Activated CD8-positive, alpha-beta T cell treated with anti-CD3 and anti-CD28 coated beads, Interleukin-2, amount 10 ng/mL, durations not matched to agents 7 days and 5 days (primary cell): ENCODE data around the gene SLC25A1. TPM values are rescaled to one million over a fixed set of nuclear protein-coding genes. Genes with fewer than 3 reads are reported as not detected.

Source experiments
- ATAC-seq: fragments of 150-1000 bp; cut with Tn5 transposase; one replicate; pipeline ENCODE4 v1.10.0; 2021; ENCODE audit warnings: moderate library complexity
- CTCF ChIA-PET: fragments of 350-600 bp; sonication (Branson Sonifier 250); formaldehyde crosslinking; loops from one replicate; lab custom pipeline; 2021; ENCODE audit warnings: antibody characterized with exemption; lab: Charles Lee
- POLR2A ChIA-PET: fragments of 350-600 bp; sonication (Branson Sonifier 250); formaldehyde crosslinking; loops from one replicate; lab custom pipeline; 2021; ENCODE audit warnings: antibody characterized with exemption; lab: Charles Lee
- DNase-seq: peaks from one replicate; pipeline ENCODE4 v3.0.0-alpha.2; 2020
- H3K27ac Mint-ChIP-seq: one replicate; pipeline ENCODE4 v1.8.0; 2021; ENCODE audit warnings: mild to moderate bottlenecking, mixed read lengths
- H3K27me3 Mint-ChIP-seq: one replicate; pipeline ENCODE4 v1.8.0; 2021; ENCODE audit warnings: low read depth, mixed read lengths
- H3K36me3 Mint-ChIP-seq: one replicate; pipeline ENCODE4 v1.8.0; 2021; ENCODE audit warnings: low read depth, mixed read lengths
- H3K4me1 Mint-ChIP-seq: one replicate; pipeline ENCODE4 v1.8.0; 2021; ENCODE audit warnings: low read depth, mixed read lengths
- H3K4me3 Mint-ChIP-seq: one replicate; pipeline ENCODE4 v1.8.0; 2021; ENCODE audit warnings: mild to moderate bottlenecking, mixed read lengths
- H3K9me3 Mint-ChIP-seq: one replicate; pipeline ENCODE4 v1.8.0; 2022; ENCODE audit warnings: mixed read lengths; ENCODE audit not compliant: insufficient read depth
- total RNA-seq, 2 experiments: library from RNA; stranded (reverse); gene quantifications; one replicate each; pipeline ENCODE4 v1.2.3, GENCODE V29; 2021

SLC25A1 gene
- 10 to 100 TPM; 69.1 to 73.0 TPM for total RNA-seq

DNA sequence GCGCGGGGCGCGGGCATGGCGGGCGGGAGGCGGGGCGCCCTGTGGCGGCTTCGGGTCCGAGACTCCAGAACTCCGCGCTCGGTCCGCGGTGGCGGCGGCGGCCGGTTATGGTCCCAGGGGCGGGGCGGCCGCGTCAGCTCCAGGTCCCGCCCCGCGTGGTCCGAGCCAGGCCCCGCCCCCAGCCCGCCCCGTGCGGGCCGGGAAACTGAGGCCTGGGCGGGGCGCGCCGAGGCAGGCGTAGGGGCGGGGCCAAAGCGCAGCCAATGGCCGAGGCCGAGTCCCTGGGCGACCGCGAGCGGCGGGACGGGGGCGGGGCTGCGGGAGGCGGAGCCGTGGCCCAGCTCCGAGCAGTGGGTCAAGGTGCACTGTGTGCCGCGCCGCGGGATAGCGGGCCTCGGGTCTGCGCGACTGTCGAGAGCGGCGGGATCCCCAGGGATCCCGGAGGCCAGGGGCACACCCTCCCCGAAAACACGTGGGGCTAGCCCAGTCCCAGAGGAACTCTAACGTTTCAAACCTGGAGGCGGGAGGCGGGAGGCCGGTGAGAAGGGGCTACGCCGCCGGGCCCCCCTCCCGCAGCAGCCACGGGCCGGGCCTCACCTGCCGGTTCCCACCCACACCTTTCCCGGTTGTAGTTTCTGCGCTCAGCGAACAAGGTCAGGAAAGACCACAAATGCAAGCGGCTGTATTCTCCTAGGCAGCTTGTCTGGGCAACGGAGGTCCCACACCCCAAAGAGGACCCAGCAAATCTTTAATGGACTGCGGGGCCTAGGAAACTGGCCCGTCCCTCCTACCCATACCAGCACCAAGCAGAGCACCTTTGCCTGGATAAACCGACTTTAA is at the start of gene SLC25A1:
SLC25A1 (minus strand) TSS at position 80 of the 840 bp plus-strand sequence; CDS start at position 17, 63 bp downstream.
- Mint-ChIP-seq H3K36me3 (no peaks in the 10 kb centered on the region), H3K4me1 (peaks cover 40% of the 10 kb centered on the region), H3K27me3 (no peaks in the 10 kb centered on the region), H3K9me3 (no peaks in the 10 kb centered on the region), H3K4me3 (peak within 1 kb of the TSS; percentile 78), H3K27ac (peak within 1 kb of the TSS; percentile 60)
- ChIA-PET CTCF (interaction anchor here (0.6 to 3.2 kb wide), 15 partner anchors 9 to 451 kb away, joined by 3 to 14 read pairs (median 3); partner anchors contain the start of genes CDC45 and ESS2), POLR2A (interaction anchor here (1.4 to 1.8 kb wide), 2 partner anchors 34 to 301 kb away, joined by 4 to 5 read pairs; partner anchors contain the start of genes CDC45, ESS2 and UFD1)
- ATAC-seq (peak; percentile 86), DNase-seq (peak; percentile 88)

DNA sequence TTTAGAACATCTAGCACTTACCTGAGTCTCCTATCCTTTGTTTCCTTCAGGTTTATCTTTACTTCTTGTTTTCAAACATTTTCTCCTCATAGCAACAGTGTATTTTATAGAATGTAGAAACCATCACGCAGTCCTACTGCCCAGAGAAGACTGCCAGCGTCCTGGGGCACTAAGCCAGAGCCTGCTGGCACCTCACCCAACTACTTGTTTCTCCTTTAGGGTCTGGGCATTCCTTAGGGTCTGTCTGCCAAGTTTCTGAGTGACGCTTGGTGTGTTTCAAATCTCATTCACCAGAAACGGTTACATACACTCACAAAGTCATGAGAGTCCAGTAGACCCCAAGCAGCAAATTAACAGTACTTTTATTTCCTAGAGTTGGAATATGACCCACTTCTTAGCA is 49.6 kb upstream of the SLC25A1 start:
- H3K4me3 Mint-ChIP-seq, result no peak overlapping the region
- DNase-seq (no peak), ATAC-seq (no peak)
- peaks cover 3% of the 10 kb centered on the region for H3K4me1 Mint-ChIP-seq
- no peak overlapping the region for H3K27ac Mint-ChIP-seq
- peaks cover 7% of the 10 kb centered on the region for H3K27me3 Mint-ChIP-seq
- H3K9me3 Mint-ChIP-seq, result no peaks in the 10 kb centered on the region
- H3K36me3 Mint-ChIP-seq, result no peaks in the 10 kb centered on the region
- ChIA-PET POLR2A (no interaction called here), CTCF (no interaction called here)

DNA sequence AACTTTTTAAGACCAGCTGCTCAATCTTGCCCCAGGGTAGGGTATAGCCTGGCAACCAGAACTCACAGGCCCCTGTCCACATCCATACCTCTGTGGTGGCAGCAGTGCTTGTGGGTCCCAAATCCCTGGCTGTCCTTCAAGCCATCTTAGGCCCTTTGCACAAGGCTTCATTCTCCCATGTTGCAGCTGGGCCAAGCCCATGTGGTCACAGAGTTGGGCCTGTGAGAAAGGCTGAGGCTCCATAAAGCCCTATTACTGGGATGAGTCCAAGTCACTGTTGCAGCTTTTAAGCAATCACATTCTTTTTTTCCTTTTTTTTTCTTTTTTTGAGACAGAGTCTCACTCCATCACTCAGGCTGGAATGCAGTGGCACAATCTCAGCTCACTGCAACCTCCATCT is 47.9 kb upstream of the SLC25A1 start:
- H3K4me1 Mint-ChIP-seq, result peaks cover 5% of the 10 kb centered on the region
- no peak overlapping the region for H3K27ac Mint-ChIP-seq
- DNase-seq, result no peak
- no peaks in the 10 kb centered on the region for H3K9me3 Mint-ChIP-seq
- no peak overlapping the region for H3K4me3 Mint-ChIP-seq
- peaks cover 2% of the 10 kb centered on the region for H3K27me3 Mint-ChIP-seq
- ATAC-seq, result no peak
- ChIA-PET CTCF (no interaction called here), POLR2A (no interaction called here)
- H3K36me3 Mint-ChIP-seq, result no peaks in the 10 kb centered on the region

DNA sequence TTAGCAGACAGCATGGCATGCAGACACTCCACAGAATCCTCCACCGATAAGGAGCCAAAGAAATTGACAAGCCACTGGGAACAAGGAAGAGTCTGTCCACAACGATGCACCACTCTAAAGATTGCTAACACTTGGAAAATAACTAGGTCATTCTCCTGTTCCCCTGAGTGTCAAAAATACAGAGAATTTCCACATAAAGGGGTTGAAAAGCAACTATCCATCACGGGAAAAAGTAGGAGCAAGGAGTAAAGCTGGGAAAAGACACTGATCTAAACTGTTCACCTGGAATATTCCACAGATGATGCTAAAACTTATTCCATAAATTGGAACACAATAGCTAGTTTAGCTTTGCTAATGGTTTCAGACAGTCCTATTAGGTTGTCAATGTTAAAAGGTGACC is 47.0 kb upstream of the SLC25A1 start:
- Mint-ChIP-seq H3K27me3 (peaks cover under 1% of the 10 kb centered on the region), H3K4me3 (no peak overlapping the region), H3K9me3 (no peaks in the 10 kb centered on the region), H3K36me3 (no peaks in the 10 kb centered on the region), H3K4me1 (peaks cover 5% of the 10 kb centered on the region), H3K27ac (no peak overlapping the region)
- CTCF ChIA-PET, result no interaction called here
- no peak for DNase-seq
- POLR2A ChIA-PET, result no interaction called here
- no peak for ATAC-seq

DNA sequence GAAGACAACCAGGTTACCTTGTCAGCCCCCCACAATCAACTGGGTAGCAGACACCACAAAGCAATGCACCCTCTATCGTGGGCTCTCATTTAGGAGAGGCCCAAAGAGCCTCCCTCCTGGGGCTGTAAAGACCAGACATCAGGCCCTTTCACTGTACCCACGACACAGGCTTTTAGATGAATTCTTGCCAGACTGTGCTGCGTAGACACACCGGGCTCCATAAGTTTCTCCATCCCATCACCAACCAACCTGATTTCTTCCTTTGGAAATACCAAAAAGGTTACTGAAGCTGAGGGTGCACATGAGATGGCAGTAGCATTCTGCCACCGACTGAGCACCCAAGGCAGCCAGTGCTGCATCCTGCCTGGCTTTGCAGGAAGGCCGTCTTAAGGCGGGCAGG is 46.4 kb upstream of the SLC25A1 start:
- ChIA-PET POLR2A (no interaction called here), CTCF (no interaction called here)
- no peak for DNase-seq
- Mint-ChIP-seq H3K4me1 (peaks cover 5% of the 10 kb centered on the region), H3K27me3 (no peaks in the 10 kb centered on the region), H3K27ac (no peak overlapping the region), H3K9me3 (no peaks in the 10 kb centered on the region), H3K4me3 (no peak overlapping the region), H3K36me3 (no peaks in the 10 kb centered on the region)
- no peak for ATAC-seq

DNA sequence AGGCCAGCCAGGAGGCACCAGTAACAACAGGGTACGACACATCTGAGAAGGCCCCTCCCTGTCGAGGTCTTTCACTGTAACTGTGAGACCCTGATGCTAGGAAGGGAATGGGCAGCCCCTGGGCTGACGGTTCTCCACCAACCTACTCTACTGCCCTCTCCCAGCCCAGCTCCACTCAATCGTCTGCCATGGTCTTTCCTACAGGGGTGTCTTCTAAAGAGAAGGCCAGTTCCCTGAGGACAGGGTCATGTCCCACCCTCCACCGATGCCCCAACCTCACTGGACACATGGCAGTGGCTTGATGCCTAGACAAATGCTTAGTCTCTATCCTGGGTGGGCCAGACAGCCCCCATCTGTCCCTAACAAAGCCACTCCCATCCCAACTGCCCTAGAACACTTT is 46.0 kb upstream of the SLC25A1 start:
- H3K27me3 Mint-ChIP-seq, result no peaks in the 10 kb centered on the region
- no peaks in the 10 kb centered on the region for H3K36me3 Mint-ChIP-seq
- H3K4me1 Mint-ChIP-seq, result peaks cover 5% of the 10 kb centered on the region
- CTCF ChIA-PET, result no interaction called here
- H3K4me3 Mint-ChIP-seq, result no peak overlapping the region
- H3K27ac Mint-ChIP-seq, result no peak overlapping the region
- no peaks in the 10 kb centered on the region for H3K9me3 Mint-ChIP-seq
- POLR2A ChIA-PET, result no interaction called here
- DNase-seq (no peak), ATAC-seq (no peak)

DNA sequence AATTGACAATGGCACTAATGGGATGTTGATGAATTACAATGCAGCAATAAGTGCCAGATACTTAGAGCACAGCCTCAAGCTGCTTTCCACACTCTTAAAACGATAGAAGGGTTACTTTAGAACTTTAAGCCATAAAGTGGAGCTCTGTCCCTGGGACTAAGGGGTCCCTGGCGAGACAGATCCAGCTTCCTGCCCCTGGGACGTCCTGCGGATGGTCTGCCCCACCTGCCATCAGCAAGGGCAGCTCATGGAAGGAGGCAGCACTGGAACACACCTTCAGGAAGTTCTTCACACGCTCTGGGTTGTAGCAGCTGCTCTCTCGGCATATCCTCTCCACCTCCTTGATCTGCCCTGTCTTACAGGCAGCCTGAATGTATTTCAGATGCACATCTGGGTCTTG is 45.1 kb upstream of the SLC25A1 start:
- ChIA-PET CTCF (no interaction called here), POLR2A (no interaction called here)
- H3K4me1 Mint-ChIP-seq, result peaks cover 5% of the 10 kb centered on the region
- no peak for DNase-seq
- H3K9me3 Mint-ChIP-seq, result no peaks in the 10 kb centered on the region
- H3K27ac Mint-ChIP-seq, result no peak overlapping the region
- H3K4me3 Mint-ChIP-seq, result no peak overlapping the region
- ATAC-seq, result no peak
- H3K27me3 Mint-ChIP-seq, result no peaks in the 10 kb centered on the region
- no peaks in the 10 kb centered on the region for H3K36me3 Mint-ChIP-seq

DNA sequence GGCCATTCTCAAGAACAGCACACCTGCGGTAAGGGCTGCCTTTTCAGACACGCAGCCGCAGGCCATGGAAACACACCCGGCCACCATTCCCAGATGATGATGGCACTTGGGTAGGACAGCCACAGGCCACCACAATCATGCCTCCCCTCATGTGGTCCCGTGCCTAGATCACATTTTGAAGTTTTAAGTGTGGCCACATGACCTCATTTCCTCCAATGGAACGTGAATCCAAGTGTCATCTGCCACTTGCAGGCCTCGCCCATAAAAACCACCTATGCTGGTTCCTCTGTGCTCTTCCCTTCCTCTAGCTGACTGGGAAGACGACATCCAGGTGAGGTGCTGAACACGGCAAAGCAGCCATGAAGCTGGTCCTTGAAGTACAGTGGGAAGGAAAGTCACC is 44.6 kb upstream of the SLC25A1 start:
- no peak for DNase-seq
- H3K4me3 Mint-ChIP-seq, result no peak overlapping the region
- H3K9me3 Mint-ChIP-seq, result no peaks in the 10 kb centered on the region
- peaks cover 5% of the 10 kb centered on the region for H3K4me1 Mint-ChIP-seq
- H3K27me3 Mint-ChIP-seq, result no peaks in the 10 kb centered on the region
- ChIA-PET POLR2A (no interaction called here), CTCF (no interaction called here)
- no peak for ATAC-seq
- no peaks in the 10 kb centered on the region for H3K36me3 Mint-ChIP-seq
- H3K27ac Mint-ChIP-seq, result no peak overlapping the region

DNA sequence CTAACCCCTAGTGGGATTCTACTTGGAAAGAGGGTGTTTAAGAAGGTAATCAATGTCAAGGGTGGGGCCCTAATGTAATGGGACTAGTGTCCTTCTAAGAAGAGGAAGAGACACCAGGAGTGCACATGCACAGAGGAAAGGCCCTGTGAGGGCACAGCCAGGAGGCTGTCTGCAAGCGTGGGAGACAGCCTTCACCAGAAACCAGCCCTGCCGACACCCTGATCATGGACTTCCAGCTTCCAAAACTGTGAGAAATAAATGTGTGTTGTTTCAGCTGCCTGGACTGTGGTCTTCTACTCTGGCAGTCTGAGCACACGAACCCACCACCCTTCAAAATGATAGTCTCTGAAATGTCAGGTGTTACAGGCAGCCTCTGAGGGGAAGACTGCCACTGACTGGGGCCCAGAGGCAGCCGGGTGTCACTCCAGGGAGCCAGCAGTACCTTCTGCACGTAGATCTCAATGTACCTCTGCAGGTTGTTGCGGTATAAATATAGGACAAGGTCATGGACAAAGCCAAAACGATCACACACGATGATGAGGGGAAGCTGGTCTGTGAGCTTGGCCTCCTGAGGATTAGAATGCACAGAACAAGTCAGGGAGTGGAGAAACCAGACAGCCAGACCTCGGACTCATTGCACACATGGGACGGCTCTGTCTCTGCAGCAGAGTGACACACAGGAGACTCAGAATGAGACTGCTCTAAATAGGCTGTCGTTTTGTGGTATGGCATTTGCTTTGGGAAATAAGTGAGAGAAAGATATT is 43.9 kb upstream of the SLC25A1 start:
- ChIA-PET POLR2A (no interaction called here), CTCF (no interaction called here)
- H3K4me1 Mint-ChIP-seq, result peaks cover 9% of the 10 kb centered on the region
- ATAC-seq (no peak), DNase-seq (no peak)
- H3K27ac Mint-ChIP-seq, result no peak overlapping the region
- H3K27me3 Mint-ChIP-seq, result no peaks in the 10 kb centered on the region
- H3K4me3 Mint-ChIP-seq, result no peak overlapping the region
- no peaks in the 10 kb centered on the region for H3K9me3 Mint-ChIP-seq
- no peaks in the 10 kb centered on the region for H3K36me3 Mint-ChIP-seq

DNA sequence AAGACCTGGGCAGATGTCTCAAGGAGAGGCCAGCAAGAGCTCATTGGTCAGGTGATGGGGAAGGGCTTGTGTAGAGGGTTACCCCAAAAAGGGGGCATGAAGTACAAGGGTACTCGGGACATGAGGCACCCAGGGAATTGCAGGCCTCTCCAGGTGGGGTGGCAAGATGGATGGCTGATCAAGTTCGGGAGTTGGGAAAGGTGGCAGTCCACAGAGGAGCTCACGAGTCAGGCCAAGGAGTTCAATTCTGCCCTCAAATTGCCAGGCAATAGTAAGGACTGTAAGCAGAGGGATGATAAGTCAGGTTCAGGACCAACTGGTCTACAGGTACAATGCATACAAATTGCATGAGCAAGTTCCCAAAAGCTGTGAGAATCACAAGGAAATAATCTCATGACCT is 42.3 kb upstream of the SLC25A1 start:
- ChIA-PET POLR2A (interaction anchor here (0.7 kb wide), 1 partner anchor 43 kb away, joined by 4 read pairs; no protein-coding TSS in a partner anchor), CTCF (no interaction called here)
- peaks cover 9% of the 10 kb centered on the region for H3K4me1 Mint-ChIP-seq
- no peak overlapping the region for H3K4me3 Mint-ChIP-seq
- DNase-seq (no peak), ATAC-seq (no peak)
- no peaks in the 10 kb centered on the region for H3K36me3 Mint-ChIP-seq
- no peaks in the 10 kb centered on the region for H3K9me3 Mint-ChIP-seq
- no peak overlapping the region for H3K27ac Mint-ChIP-seq
- no peaks in the 10 kb centered on the region for H3K27me3 Mint-ChIP-seq

DNA sequence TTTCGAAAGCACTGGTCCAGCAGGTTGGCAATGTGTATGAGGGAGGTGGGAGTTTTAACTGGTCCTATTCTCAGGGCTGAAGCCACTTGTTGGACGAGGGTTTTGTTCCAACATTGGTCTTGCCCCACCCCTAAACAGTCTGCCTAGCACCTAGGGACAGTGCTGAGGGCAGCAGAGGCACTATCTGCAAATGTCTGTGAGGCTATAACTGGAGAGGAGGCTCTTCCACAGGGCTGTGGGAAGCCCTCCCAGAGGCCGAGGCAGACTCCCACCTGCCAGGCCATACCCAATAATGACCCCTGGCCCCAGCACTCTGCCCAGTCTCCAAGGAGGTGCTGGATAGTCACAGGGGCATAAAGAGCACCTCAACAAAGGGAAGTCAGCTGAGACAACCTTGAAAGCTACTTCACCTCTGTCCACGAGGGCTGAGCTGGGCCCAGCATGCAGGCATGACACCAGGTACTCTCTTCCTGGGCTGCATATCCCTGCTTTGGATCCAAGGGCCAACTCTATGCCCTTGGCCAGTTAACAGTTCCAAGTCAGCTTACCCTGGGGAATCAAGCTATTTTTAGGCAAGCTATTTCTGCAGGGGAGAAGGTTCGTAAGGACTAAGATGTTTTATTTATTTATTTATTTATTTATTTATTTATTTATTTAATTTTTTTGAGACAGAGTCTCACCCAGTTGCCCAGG is 40.2 kb upstream of the SLC25A1 start:
- Mint-ChIP-seq H3K4me1 (peaks cover 9% of the 10 kb centered on the region), H3K4me3 (no peak overlapping the region), H3K9me3 (no peaks in the 10 kb centered on the region), H3K36me3 (no peaks in the 10 kb centered on the region), H3K27ac (no peak overlapping the region), H3K27me3 (peaks cover 3% of the 10 kb centered on the region)
- ATAC-seq (no peak), DNase-seq (no peak)
- ChIA-PET CTCF (interaction anchor here (0.6 to 1.1 kb wide), 3 partner anchors 148 to 411 kb away, joined by 3 to 4 read pairs (median 3); partner anchors contain the start of gene UFD1), POLR2A (no interaction called here)
